HG03097 (cell line): Measurements from ENCODE around the gene SF3B6.
A peak's percentile ranks its signal among the peaks of the same experiment; 100 is the strongest.
"Not testable (repeated sequence)": the region's sequence is repeated elsewhere in the genome, so short reads cannot be mapped to it uniquely, and the experiment has no call there.

Experiments
- ATAC-seq: cut with Tn5 transposase; IDR thresholded peaks from one replicate; pipeline ENCODE4 v1.9.1; 2021; ENCODE audit not compliant: unreplicated experiment, low FRiP score

The SF3B6 gene

DNA sequence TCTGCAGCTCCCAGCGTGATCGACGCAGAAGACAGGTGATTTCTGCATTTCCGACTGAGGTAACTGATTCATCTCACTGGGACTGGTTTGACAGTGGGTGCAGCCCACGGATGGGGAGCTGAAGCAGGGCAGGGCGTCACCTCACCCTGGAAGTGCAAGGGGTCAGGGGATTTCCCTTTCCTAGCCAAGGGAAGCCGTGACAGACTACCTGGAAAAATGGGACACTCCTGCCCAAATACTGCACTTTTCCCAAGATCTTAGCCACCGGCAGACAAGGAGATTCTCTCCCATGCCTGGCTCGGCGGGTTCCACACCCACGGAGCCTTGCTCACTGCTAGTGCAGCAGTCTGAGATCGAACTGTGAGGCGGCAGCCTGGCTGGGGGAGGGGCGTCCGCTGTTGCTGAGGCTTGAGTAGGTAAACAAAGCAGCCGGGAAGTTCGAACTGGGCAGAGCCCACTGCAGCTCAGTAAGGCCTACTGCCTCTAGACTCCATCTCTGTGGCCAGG is 19.1 kb upstream of the SF3B6 start:
- not testable (repeated sequence) for ATAC-seq

- ATAC-seq, result not testable (repeated sequence)
These were observed 17.1 kb upstream of the SF3B6 start for GRCh38 chr2:24093270-24093669.

DNA sequence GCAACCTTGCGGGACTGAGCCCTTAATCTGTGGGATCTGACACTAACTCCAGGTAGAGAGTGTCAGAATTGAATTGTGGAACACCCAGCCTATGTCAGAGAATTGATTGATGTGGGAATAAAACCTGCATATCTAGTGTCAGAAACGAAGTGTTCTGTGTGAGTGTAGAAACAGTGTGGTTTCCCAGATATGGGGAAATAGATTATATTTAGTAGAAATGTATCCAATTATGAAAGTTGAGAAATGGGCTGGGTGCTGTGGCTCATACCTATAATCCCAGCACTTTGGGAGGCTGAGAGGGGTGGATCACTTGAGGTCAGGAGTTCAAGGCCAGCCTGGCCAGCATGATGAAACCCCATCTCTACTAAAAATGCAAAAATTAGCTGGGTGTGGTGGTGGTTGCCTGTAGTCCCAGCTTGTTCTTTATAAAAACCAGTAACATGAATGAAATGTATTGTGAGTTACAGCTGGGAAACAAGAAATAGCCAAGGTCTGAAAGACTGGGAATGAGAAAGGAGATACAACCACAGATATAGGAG is 12.8 kb upstream of the SF3B6 start:
- ATAC-seq, result no peak

DNA sequence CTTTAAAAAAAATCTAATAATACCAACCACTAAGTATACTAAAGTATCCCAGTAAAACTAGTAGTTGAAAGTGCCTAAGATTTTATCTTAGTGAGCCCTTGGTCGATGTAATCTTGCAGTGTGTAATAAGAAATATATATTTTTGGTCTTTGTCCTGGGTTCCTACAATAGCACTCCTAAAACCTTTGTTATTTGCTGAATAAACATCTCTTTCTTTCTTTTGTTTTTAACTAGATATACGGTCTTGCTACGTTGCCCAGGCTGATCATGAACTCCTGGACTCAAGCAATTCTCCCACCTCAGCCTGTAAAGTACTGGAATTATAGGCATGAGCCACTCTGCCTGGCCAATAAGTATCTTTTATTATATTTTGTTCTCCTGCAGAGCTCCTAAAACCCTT is 10.9 kb upstream of the SF3B6 start:
- ATAC-seq, result no peak

DNA sequence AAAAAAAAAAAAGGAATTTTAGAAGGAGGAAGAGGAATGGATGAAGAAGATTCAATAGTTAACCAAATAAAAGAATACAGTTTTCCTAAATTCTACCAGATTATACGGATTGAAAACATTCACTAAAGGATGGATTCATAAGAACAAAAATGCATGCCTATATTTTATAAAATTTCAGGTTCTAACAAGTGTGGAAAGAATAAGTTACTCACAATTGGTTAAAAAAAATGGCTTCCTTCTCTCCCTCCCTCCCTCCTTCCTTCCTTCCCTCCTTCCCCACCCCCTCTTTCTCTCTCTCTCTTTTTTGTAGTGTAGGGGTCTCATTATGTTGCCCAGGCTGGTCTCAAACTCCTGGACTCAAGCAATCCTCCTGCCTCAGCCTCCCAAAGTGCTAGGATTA is 10.1 kb upstream of the SF3B6 start:
- no peak for ATAC-seq

GRCh38 chr2:24085200-24085489 is 9.0 kb upstream of the SF3B6 start:
- ATAC-seq, result no peak

DNA sequence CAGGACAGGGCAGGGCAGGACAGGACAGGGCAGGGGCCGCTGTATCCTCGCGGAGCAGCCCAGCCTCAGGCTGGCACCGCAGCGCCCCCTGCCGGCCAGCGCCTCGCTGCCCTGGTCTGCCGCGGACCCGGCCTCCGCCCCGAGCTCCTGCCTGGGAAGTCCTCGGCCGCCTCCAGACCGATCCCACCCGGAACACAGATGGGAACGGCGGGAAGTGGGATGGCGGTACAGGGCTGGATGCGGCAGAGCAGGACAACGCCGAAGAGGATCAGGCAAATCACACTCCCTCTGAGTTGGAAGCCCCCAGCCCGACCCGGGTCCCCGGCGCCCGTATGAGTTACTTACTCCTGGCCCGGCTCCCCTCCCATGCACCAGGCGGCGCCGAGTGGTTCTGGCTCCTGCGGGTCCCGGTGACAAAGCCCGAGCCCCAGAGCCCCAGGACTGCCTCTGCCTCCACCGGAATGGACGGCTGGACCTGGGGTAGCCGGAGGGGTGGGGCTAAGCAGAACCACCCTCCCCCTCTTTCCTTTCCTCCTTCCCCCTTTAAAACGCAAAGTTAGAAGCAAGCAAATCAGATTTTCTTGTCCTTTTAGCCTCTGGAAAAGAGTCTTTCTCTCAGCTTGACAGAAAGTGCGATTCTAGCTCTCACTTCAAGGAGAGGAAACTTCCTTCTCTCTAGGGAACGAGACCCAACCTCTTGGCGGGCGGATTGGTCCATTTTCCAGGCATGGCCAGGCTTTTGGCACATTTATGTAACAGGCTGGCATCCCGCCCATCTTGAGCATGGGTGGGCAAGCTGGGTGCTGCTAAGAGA is 8.5 kb upstream of the SF3B6 start, which contains the start of gene TP53I3:
Gene TP53I3, minus strand, starts transcription at position 449 of the 814 bp plus-strand sequence. CDS start 508 bp downstream, outside the sequence.
- ATAC-seq, result peak; percentile 74

GRCh38 chr2:24083567-24084385 is 7.7 kb upstream of the SF3B6 start:
- ATAC-seq, result peak; percentile 54

GRCh38 chr2:24082787-24083566 is 6.9 kb upstream of the SF3B6 start:
- ATAC-seq, result no peak

GRCh38 chr2:24080701-24081100 is 4.6 kb upstream of the SF3B6 start:
- no peak for ATAC-seq

DNA sequence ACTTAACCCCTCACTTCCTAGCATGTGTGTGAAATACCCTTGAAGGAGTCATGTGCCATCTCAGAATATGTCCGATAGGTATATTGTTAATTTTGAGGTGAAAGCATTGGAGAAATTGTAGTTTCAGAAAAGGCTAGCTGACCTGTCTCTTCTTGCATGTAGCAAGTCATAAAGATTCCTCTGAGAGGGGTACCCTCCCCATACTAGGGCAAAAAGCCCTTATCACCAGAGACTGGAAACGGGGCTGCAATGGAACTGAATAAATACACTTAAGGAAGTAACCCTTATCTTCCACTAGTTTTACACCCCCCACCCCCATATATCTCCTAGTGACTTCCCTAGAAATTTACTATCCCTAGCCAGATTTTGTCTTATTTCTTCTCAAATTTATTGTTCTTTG is 1.8 kb upstream of the SF3B6 start:
- ATAC-seq, result no peak

- no peak for ATAC-seq
These were observed 1.4 kb upstream of the SF3B6 start for GRCh38 chr2:24077535-24077877.

GRCh38 chr2:24076849-24077534 is 866 bp upstream of the SF3B6 start:
- peak; percentile 8 for ATAC-seq

DNA sequence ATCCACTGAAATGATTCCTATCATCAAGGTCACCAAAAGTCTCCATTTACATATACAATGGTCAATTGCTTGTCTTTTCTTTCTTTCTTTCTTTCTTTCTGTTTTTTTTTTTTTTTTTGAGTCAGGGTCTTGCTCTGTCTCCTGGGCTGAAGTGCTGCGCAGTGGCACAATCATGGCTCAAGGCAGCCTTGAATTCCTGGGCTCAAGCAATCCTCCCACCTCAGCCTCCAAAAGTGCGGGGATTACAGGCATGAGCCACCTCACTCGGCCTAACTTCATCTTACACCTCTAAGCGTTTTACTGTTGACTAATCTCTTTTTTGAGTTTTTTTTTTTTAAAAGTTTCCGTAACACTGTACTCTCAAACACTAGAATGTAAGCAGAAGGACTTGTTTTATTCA is 867 bp downstream of the SF3B6 start:
- ATAC-seq, result no peak

GRCh38 chr2:24073816-24074215 is 2.3 kb downstream of the SF3B6 start:
- no peak for ATAC-seq

GRCh38 chr2:24072259-24072658 is 3.9 kb downstream of the SF3B6 start:
- ATAC-seq, result no peak

DNA sequence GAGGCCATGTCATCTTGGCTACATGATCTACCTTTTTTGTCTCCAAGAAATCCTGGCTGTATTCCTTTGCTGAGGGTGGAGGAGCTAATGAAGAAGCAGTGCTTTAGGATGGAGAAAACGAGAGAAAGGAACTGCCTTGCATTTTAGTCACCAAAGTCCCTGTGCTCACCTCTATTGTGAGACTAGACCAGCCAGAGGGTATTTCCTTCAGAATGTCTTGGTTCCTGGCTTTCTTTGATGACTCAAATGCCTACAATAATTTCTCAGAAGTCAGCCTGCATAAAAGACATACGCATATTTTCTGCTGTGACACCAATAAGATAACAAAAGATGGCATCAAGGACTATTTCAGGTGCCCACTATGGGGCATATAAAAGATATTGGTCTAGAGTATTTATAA is 10.8 kb downstream of the SF3B6 start:
- no peak for ATAC-seq

GRCh38 chr2:24058564-24059271 is 17.4 kb downstream of the SF3B6 start:
- ATAC-seq, result no peak

GRCh38 chr2:24055750-24056149 is 20.4 kb downstream of the SF3B6 start:
- ATAC-seq, result no peak
